SK-N-MC (cell line): Measurements from ENCODE around the gene TTLL11.

ENCODE experiments used
- EZH2 ChIP-seq: fragments of 200-600 bp; sonication (generic); IDR thresholded peaks from one replicate; pipeline ENCODE4 v1.6.1; 2017; ENCODE audit warnings: antibody characterized with exemption
- POLR2AphosphoS5 ChIP-seq: IDR thresholded peaks from 2 replicates; pipeline ENCODE4 v1.6.1; 2012; ENCODE audit warnings: mild to moderate bottlenecking, low read depth, low read length, borderline replicate concordance

DNA sequence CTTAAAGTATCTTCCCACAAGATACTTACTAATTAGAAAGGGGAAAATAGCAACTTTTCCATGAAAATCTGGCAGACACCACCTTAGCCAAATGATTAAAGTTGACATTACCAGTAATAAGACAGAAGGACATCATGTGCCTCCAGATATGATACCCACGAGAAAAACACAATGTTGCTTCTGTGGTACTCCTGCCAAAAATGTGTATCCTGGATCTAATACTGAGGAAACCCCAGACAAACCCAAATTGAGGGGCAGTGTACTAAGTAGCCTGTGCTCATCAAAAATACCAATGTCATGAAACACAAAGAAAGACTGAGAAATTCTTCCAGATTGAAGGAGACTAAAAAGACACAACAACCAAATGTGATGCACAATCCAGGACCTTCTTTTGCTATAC lies 85.3 kb downstream of the TTLL11 start:
- TF ChIP-seq POLR2AphosphoS5: no peak
- TF ChIP-seq EZH2: no peak
